Glutamatergic neuron (in vitro differentiated cells): ENCODE measurements around the gene ERMARD. TPM values are rescaled to one million over a fixed set of nuclear protein-coding genes. Genes with fewer than 3 reads are reported as not detected.

Experiments used
- DNase-seq: peaks from one replicate; pipeline ENCODE4 v3.0.0; 2022
- H3K27ac Mint-ChIP-seq: one replicate; pipeline ENCODE4 v1.8.0; 2020; ENCODE audit warnings: mild to moderate bottlenecking, mixed read lengths, inconsistent platforms; ENCODE audit not compliant: unreplicated experiment
- H3K27me3 Mint-ChIP-seq: one replicate; pipeline ENCODE4 v1.8.0; 2020; ENCODE audit warnings: mild to moderate bottlenecking, moderate library complexity, mixed read lengths, inconsistent platforms; ENCODE audit not compliant: unreplicated experiment
- H3K36me3 Mint-ChIP-seq: one replicate; pipeline ENCODE4 v1.8.0; 2020; ENCODE audit warnings: mild to moderate bottlenecking, mixed read lengths, inconsistent platforms; ENCODE audit not compliant: unreplicated experiment
- H3K4me1 Mint-ChIP-seq: one replicate; pipeline ENCODE4 v1.8.0; 2020; ENCODE audit warnings: mild to moderate bottlenecking, low read depth, mixed read lengths, inconsistent platforms; ENCODE audit not compliant: unreplicated experiment
- H3K4me3 Mint-ChIP-seq: one replicate; pipeline ENCODE4 v1.8.0; 2020; ENCODE audit warnings: mild to moderate bottlenecking, mixed read lengths, inconsistent platforms; ENCODE audit not compliant: unreplicated experiment
- H3K9me3 Mint-ChIP-seq: one replicate; pipeline ENCODE4 v1.8.0; 2020; ENCODE audit warnings: mild to moderate bottlenecking, moderate library complexity, mixed read lengths, inconsistent platforms; ENCODE audit not compliant: unreplicated experiment
- CTCF ChIP-seq: fragments of 200-600 bp; sonication (generic); IDR thresholded peaks from one replicate; pipeline ENCODE4 v1.5.0; 2021; ENCODE audit not compliant: partially characterized antibody, unreplicated experiment
- total RNA-seq: library from RNA; stranded (reverse); fragmentation: NEBNext Ultra II Directional; extraction: Animal tissue kit (Norgen Biotek cat#: 25700); gene quantifications from one replicate; pipeline ENCODE4 v1.2.1, GENCODE V29; 2021; ENCODE audit not compliant: unreplicated experiment

Gene ERMARD
- total RNA-seq, 1 donor from 2014 or later = 15.2 TPM

- H3K9me3 Mint-ChIP-seq = peaks cover 5% of the 10 kb centered on the region
- H3K4me1 Mint-ChIP-seq = peaks cover 5% of the 10 kb centered on the region
- H3K4me3 Mint-ChIP-seq = no peak overlapping the region
- H3K27ac Mint-ChIP-seq = no peak overlapping the region
- DNase-seq = no peak
- H3K27me3 Mint-ChIP-seq = peaks cover 13% of the 10 kb centered on the region
- TF ChIP-seq CTCF = no peak
- peaks cover 18% of the 10 kb centered on the region for H3K36me3 Mint-ChIP-seq
Observed at GRCh38 chr6:169811521-169812256, 60.3 kb downstream of the ERMARD start.

GRCh38 chr6:169812257-169812644, 60.8 kb downstream of the ERMARD start:
- DNase-seq = no peak
- no peak overlapping the region for H3K27ac Mint-ChIP-seq
- no peak overlapping the region for H3K4me3 Mint-ChIP-seq
- TF ChIP-seq CTCF = no peak
- peaks cover 10% of the 10 kb centered on the region for H3K27me3 Mint-ChIP-seq
- peaks cover 23% of the 10 kb centered on the region for H3K36me3 Mint-ChIP-seq
- peaks cover 5% of the 10 kb centered on the region for H3K4me1 Mint-ChIP-seq
- peaks cover 4% of the 10 kb centered on the region for H3K9me3 Mint-ChIP-seq

- Mint-ChIP-seq H3K27ac (no peak overlapping the region), H3K4me3 (no peak overlapping the region), H3K27me3 (peaks cover 5% of the 10 kb centered on the region), H3K4me1 (peaks cover 5% of the 10 kb centered on the region), H3K36me3 (peaks cover 26% of the 10 kb centered on the region), H3K9me3 (peaks cover 4% of the 10 kb centered on the region)
- no peak for TF ChIP-seq CTCF
- no peak for DNase-seq
Observed at GRCh38 chr6:169813969-169814368, 62.5 kb downstream of the ERMARD start.

GRCh38 chr6:169816054-169816453, 64.6 kb downstream of the ERMARD start:
- TF ChIP-seq CTCF = no peak
- H3K27me3 Mint-ChIP-seq = peaks cover 3% of the 10 kb centered on the region
- H3K4me3 Mint-ChIP-seq = no peak overlapping the region

GRCh38 chr6:169816975-169817374, 65.6 kb downstream of the ERMARD start:
- H3K9me3 Mint-ChIP-seq = peaks cover 6% of the 10 kb centered on the region

More at GRCh38 chr6:169816054-169816453, 64.6 kb downstream of the ERMARD start:
- Mint-ChIP-seq H3K36me3 (peaks cover 26% of the 10 kb centered on the region), H3K4me1 (no peaks in the 10 kb centered on the region), H3K27ac (no peak overlapping the region), H3K9me3 (peaks cover 6% of the 10 kb centered on the region)
- no peak for DNase-seq

More at GRCh38 chr6:169816975-169817374, 65.6 kb downstream of the ERMARD start:
- no peak for TF ChIP-seq CTCF
- Mint-ChIP-seq H3K27me3 (peaks cover 3% of the 10 kb centered on the region), H3K4me3 (no peak overlapping the region), H3K36me3 (peaks cover 26% of the 10 kb centered on the region), H3K4me1 (no peaks in the 10 kb centered on the region), H3K27ac (no peak overlapping the region)
- DNase-seq = no peak
